Astrocyte of the spinal cord (primary cell): ENCODE measurements around the gene AUTS2.
A peak's percentile ranks its signal among the peaks of the same experiment; 100 is the strongest.

Source experiments
- DNase-seq: peaks from one replicate; pipeline ENCODE4 v3.0.0; 2011; ENCODE audit warnings: low read depth, low spot score
- H3K4me3 ChIP-seq: 2 replicates; pipeline ENCODE4 v1.5.1; 2011; ENCODE audit warnings: low read depth, mild to moderate bottlenecking, low read length, moderate library complexity
- CTCF ChIP-seq: IDR thresholded peaks from 2 replicates; pipeline ENCODE4 v1.5.1; 2012; ENCODE audit warnings: low read depth, mild to moderate bottlenecking, low read length, inconsistent platforms
- in situ Hi-C: cut with HindIII; loops from 2 replicates; pipeline ENCODE4 v1.10.0; 2017; ENCODE audit warnings: low sequenced_read_pairs

Gene AUTS2

GRCh38 chr7:69843653-69844052, 245.4 kb downstream of the AUTS2 start:
- no peak for DNase-seq
- H3K4me3 ChIP-seq = no peak overlapping the region
- in situ Hi-C loops = no loop called here
- TF ChIP-seq CTCF = no peak

- in situ Hi-C loops = no loop called here
- TF ChIP-seq CTCF = no peak
- no peak overlapping the region for H3K4me3 ChIP-seq
- DNase-seq = no peak
These were observed 246.1 kb downstream of the AUTS2 start for GRCh38 chr7:69844264-69844868.

DNA sequence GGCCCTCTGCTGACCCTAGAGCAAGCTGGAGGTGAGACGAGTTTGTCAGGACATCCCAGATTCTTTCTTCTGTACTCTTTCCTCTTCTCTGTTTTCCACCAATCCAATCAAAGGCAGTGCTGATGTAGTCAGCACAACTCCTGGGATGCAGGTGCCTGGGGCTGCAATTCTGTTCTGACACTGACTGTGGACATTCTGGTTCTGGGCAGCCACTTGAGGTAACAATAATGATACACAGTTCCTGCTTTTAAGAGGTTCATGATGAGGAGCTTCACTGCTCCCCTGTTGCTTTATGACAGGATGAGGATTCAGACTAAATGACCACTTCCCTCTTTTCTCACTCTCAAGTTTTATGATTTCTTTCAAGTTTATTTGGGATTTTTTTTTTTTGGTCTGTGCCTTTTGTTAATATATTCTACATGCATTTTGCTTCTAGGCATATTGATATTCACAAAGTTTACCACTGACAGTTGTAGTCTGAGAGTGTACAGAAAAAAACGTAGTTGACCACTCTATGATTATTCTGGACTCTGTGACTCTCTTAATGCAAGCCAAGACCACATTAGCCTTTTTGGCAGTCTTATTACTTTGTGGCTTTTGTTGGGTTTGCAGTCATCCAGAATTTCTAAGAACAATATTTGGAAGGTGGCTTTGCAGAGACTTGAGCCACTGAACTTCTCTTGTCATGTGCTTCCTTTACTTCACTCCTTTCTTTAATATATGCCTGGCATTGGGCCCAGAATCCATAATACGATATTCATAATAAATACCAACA, 247.6 kb downstream of the AUTS2 start:
- no peak for TF ChIP-seq CTCF
- in situ Hi-C loops = no loop called here
- H3K4me3 ChIP-seq = no peak overlapping the region
- DNase-seq = peak; percentile 49

GRCh38 chr7:69847921-69848612, 249.8 kb downstream of the AUTS2 start:
- DNase-seq = no peak
- no peak for TF ChIP-seq CTCF

GRCh38 chr7:69849268-69849667, 251.0 kb downstream of the AUTS2 start:
- TF ChIP-seq CTCF = no peak
- in situ Hi-C loops = no loop called here

More at GRCh38 chr7:69847921-69848612, 249.8 kb downstream of the AUTS2 start:
- in situ Hi-C loops = no loop called here
- no peak overlapping the region for H3K4me3 ChIP-seq

DNA sequence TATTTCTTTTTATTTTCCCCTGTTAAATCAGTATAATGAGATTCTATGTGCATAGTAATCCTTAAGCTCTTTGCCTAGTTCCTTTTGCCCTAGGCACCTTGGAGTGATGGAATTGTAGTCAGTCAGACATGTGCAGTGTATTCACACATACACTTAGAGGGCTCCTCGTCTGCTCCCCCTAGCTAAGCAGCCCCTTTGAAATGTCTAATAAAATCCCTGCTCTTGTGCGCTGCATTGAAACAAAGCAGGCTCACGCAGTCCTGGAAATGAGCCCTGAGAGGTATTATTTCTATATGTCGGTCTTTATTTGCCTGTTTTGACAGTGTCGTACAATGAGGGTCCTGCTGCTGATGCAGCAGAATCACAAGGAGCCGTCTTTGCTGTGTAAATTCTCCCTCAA, 258.7 kb downstream of the AUTS2 start:
- DNase-seq = no peak
- no peak overlapping the region for H3K4me3 ChIP-seq
- in situ Hi-C loops = no loop called here
- no peak for TF ChIP-seq CTCF

More at GRCh38 chr7:69849268-69849667, 251.0 kb downstream of the AUTS2 start:
- no peak for DNase-seq
- no peak overlapping the region for H3K4me3 ChIP-seq
